HG02623 (cell line): Measurements from ENCODE around the gene ARHGAP42.
A peak's percentile ranks its signal among the peaks of the same experiment; 100 is the strongest.

Experiments used
- ATAC-seq: cut with Tn5 transposase; IDR thresholded peaks from one replicate; pipeline ENCODE4 v1.9.1; 2021; ENCODE audit warnings: moderate library complexity; ENCODE audit not compliant: unreplicated experiment

The ARHGAP42 gene

GRCh38 chr11:100680070-100680469 lies 7.0 kb upstream of the ARHGAP42 start:
- no peak for ATAC-seq

- peak; percentile 98 for ATAC-seq
Observed at GRCh38 chr11:100681064-100681502, 6.0 kb upstream of the ARHGAP42 start.

GRCh38 chr11:100682247-100682969 lies 4.7 kb upstream of the ARHGAP42 start:
- no peak for ATAC-seq

DNA sequence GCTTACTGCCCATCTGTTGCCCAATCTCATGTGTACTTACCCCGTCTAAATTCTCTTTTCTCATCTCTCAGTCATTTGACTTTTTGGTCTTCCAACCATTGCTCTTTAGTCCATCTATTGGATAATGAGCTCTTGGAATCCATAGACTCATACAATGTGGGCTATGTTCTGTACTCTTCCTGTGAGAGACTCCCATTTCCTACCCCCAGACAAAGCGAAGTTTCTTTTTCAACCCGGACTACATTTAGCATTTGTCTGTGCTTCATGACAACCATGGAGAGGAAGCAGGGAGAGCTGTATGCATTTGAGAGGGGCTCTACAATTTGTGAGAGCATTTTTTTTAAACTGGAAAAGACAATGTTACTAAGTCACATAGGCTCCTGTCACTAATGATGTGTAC lies 4.0 kb upstream of the ARHGAP42 start:
- no peak for ATAC-seq

DNA sequence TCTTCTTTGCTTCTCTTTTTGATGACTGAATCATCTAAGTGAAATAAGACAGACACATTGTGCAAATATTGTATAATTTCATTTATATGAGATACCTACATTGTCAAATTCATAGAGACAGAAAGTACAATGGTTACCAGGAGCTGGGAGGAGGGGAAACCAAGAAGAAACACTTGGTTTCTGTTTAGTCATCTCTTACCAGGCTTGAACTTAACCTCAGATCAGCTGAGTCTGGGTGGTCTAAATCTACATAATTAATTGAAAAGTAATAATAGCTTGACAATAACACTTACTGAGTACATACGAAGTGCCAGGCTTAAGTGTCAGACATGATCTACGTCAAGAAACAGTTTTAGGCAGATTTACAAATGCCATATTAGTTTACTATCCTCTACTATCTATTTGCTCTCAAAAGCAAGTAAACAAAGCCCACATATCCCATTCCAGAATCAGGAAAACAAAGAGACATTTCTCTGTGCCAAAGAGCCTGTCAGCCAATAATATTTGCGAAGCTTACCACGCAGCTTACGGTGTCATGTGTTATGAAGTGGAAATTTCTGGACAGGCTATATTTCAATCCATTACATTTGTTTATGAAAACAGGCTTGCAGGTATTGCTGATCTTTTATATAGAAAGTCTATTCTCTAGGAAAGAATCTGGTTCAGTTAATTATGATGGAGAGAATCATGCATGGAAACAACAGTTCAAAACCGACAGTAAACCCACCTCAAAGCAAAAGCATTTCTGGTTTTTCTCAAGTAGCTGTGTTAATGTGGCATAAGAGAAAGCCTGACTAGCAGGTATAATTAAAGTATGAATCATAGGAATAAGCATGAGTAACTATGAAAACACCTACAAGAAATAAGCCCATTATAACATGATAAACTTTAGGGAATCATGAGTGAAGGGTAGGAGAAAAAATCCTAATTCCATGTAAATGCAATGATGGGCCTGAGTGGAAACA lies 2.7 kb upstream of the ARHGAP42 start:
- ATAC-seq, result peak; percentile 22

GRCh38 chr11:100686476-100687053 lies 523 bp upstream of the ARHGAP42 start:
- no peak for ATAC-seq

DNA sequence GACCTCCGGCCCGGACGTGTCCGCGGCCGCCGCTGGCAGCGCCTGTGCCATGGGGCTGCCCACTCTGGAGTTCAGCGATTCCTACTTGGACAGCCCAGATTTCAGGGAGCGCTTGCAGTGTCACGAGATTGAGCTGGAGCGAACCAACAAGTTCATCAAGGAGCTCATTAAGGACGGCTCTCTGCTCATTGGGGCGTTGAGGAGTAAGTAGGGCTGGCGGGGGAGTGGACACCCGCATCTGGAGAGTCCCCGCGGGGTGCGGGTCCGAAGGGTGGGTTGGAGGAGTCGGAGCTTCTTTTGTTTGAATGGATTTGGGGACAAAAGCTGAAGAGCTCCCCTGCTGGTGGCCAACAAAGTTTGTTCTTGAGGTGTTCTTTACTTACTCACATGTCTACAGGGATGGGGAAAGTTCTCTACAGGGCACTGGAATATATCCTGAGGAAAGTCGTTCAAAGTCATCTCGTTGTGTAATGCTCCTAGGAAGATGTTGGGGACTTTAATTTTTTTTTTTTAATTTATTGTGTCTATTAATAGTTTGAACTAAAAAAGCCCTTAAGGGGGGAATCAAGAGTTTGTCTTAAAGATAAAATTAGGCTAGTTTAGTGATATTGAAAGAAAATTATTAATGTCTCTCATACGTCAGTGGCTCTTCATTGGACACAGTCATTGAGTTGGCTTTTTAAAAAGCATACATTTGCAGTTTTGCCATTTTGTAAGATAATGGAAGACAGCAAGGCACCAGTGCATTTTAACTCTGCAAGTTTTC lies 725 bp downstream of the ARHGAP42 start:
- ATAC-seq, result peak; percentile 53

DNA sequence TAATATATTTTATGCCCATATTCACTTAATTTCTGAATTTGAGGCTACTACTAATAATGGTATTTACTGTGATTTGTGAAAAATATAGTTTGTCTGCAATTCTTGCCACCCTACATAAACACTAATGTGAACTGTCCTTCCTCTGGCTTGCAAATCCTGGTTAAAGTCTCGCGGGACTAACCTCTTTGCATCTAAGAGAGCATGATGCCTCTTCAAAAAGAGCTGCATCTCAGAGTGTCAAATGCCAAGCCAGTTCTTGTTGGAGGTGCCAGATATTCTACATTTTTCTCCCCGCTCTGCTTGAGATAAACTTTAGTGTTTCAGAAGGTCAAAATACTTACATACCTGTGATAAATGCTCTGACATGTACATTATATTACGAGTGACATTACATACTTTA lies 2.1 kb downstream of the ARHGAP42 start:
- ATAC-seq, result no peak

GRCh38 chr11:100691896-100692653 lies 5.0 kb downstream of the ARHGAP42 start:
- no peak for ATAC-seq

DNA sequence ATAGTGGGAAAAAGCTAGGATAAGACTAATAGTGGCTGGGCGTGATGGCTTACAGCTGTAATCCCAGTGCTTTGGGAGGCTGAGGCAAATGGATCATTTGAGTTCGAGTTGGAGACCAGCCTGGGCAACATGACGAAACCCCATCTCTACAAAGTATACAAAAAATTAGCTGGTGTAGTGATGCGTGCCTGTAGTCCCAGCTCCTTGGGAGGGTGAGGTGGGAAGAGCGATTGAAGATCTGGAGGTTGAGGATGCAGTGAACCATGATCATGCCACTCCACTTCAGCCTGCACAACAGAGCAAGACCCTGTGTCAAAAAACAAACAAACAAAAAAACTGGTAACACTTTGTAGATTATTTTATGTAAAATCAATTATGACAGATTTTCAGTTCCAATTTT lies 8.8 kb downstream of the ARHGAP42 start:
- ATAC-seq, result no peak

GRCh38 chr11:100703139-100703538 lies 16.1 kb downstream of the ARHGAP42 start:
- no peak for ATAC-seq

GRCh38 chr11:100703801-100704575 lies 16.9 kb downstream of the ARHGAP42 start:
- no peak for ATAC-seq

- ATAC-seq, result peak; percentile 41
Observed at GRCh38 chr11:100705447-100705846, 18.4 kb downstream of the ARHGAP42 start.

DNA sequence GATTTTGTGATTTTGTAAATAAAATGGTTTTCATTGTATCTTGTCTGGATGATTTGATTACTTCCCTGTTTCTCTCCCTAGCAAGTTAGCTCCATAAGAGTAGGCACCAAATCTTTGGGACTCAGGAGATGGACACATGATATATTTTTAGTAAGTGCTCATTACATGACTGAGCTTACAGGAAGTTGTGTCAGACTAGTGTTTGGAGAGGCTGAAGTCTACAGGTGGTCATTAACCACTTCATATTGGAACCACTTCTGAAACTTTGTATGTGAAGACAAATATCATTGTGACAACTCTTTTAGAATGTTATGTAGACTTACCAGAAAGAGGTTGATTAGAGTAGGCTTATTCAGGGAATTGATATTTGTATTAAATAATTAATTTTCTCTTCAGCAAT lies 19.1 kb downstream of the ARHGAP42 start:
- peak; percentile 47 for ATAC-seq

- ATAC-seq, result peak; percentile 72
Observed at GRCh38 chr11:100709233-100709957, 22.3 kb downstream of the ARHGAP42 start.

DNA sequence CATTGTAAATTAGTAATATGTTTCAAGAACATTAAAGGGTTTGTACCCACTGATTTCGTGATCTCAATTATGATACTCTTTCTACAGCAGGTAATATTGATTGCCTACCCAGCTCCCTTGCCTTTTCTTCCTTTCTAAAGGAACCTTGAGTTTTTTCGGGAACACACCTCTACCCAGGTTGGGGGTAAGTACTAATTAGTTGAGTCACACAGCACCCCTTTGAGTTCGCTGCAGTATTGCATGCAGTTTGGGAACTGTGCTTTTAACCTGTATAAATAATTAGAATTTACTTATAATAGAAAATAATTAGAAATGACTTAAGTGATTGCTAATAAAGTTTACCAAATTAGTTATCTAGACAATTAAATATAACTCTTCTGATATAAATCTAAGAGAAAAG lies 24.9 kb downstream of the ARHGAP42 start:
- no peak for ATAC-seq

DNA sequence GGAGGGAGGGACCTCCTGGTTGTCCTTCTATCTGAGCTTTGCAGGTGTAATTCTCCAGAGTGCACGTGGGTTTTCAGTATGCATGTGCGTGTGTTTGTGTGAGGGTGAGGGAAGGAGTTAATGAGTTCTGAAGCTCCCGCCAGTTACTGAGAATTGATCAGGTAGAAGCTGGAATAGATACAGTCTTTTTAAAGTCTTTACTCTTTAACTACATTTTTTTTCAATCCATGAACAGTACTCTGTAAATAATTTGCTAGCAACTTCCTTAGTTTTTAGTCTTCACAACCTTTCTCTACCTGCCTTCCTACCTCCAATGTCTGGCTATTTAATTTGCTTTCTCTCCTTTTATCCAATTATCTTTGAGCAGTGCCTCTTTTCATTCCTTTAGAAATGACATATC lies 25.5 kb downstream of the ARHGAP42 start:
- ATAC-seq, result no peak

GRCh38 chr11:100715165-100715761 lies 28.2 kb downstream of the ARHGAP42 start:
- no peak for ATAC-seq
